ENCODE measurements around the gene ANKS1A.
"Not testable (repeated sequence)": the region's sequence is repeated elsewhere in the genome, so short reads cannot be mapped to it uniquely, and the experiment has no call there.

The ANKS1A gene

GRCh38 chr6:34888874-34889555, at the start of gene ANKS1A:
Gene ANKS1A, plus strand, starts transcription at chr6:34889255. Its CDS starts 148 bp downstream, at chr6:34889403.
- DNase-seq (ENCODE audit: low read depth), result peak; percentile 87

DNA sequence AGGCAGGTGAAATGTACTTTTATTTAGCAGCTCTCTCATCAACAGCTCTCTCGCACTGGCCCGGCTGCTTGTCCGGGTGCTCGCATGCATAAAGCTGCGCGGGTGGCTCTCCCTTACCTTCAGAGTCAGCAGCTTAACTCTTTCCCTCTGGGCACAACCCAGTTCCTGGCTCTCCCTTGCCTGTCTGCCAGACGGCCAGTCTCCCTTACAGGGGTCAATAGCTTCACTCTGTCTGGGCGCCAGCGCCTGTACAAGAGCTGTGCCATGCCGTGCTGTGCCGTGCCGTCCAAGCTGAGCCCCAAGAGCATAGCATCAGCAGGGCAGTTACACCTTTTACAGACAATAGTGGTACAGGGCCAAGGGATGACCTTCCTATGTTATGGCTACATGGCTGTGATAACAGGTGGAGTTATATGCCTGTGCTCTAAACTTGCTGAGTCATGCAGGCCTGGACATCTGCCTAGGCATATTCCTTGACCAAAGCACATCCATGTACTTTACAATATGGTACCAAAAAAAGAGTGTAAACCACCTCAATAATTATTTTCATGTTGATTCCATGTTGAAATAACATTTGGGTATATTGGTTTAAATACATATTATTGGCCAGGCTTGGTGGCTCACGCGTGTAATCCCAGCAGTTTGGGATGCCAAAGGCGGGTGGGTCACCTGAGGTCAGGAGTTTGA, 49.2 kb upstream of the ANKS1A start:
- no peak for DNase-seq (ENCODE audit: low read depth)

- not testable (repeated sequence) for DNase-seq (ENCODE audit: low read depth)
Measured at GRCh38 chr6:34849066-34849465, 40.0 kb upstream of the ANKS1A start.

- no peak for DNase-seq (ENCODE audit: low read depth)
Measured at GRCh38 chr6:34851361-34851760, 37.7 kb upstream of the ANKS1A start.

DNA sequence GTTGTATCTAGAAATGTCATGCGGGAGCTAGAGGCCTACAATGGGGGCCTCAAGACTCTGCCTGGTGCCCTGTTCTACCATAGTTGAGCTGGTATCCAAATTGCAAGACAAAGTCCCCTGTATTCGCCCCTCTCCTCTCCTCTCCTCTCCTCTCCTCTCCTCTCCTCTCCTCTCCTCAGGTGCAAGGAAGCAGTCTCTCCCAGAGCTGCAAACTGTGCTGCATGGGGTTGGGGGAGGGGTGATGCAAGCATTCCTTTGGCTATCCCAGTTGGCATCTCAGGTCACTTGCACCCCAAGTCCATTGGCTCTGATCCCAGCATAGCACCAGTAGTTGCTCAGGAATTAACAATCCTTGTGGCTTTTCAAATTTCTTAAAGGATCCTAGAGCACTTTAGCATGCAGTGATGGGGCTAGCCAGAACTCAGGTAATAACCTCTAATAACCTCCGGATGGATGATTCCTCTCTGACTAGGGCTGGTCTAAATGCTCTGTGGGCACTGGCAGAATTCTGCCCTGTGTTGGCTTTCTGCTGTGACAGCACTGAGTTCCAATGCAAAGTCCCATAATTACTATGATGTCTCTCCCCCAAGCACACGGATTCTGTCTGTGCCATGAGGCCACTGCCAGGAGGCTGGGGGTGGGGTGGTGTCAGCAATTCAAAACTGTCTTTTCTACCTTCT, 36.5 kb upstream of the ANKS1A start:
- DNase-seq (ENCODE audit: low read depth), result no peak

- no peak for DNase-seq (ENCODE audit: low read depth)
Measured at GRCh38 chr6:34855463-34855862, 33.6 kb upstream of the ANKS1A start.

DNA sequence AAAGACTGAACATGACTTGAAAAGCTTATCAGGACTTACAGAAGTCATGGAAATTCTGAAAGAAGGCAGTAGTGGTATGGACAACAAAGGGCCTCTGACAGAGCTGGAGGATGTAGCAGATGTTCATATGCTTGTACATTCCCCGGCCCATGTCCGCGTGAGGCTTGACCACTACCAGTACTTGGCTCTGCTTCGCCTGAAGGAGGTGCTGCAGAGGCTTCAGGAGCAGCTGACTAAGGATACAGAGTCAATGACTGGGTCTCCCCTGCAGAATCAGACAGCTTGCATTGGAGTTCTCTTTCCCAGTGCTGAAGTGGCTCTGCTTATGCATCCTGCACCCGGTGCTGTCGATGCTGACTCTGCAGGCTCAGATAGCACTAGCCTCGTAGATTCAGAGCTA, 30.4 kb upstream of the ANKS1A start:
- DNase-seq (ENCODE audit: low read depth), result no peak

GRCh38 chr6:34859951-34860350, 29.1 kb upstream of the ANKS1A start:
- DNase-seq (ENCODE audit: low read depth), result no peak

GRCh38 chr6:34860776-34861175, 28.3 kb upstream of the ANKS1A start:
- no peak for DNase-seq (ENCODE audit: low read depth)

DNA sequence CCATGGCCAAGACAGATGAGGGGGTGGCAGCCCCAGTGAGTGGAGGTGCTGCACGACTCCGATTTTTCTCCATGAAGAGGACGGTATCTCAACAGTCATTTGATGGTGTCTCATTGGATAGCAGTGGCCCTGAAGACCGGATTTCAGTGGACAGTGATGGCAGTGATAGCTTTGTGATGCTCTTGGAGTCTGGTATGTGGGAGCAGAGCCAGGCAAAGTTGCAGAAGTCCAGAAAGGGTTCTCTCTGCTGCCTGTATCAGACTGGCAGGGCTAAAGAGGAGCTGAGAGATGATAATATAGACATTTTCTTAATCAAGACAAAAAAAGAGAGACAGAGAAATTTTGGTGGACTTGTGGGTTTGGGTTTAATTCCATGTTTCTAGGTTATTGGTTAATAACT, 25.0 kb upstream of the ANKS1A start:
- no peak for DNase-seq (ENCODE audit: low read depth)

- no peak for DNase-seq (ENCODE audit: low read depth)
Measured at GRCh38 chr6:34865107-34865506, 23.9 kb upstream of the ANKS1A start.

GRCh38 chr6:34866509-34866908, 22.5 kb upstream of the ANKS1A start:
- no peak for DNase-seq (ENCODE audit: low read depth)

- DNase-seq (ENCODE audit: low read depth), result no peak
Measured at GRCh38 chr6:34867484-34867883, 21.6 kb upstream of the ANKS1A start.

DNA sequence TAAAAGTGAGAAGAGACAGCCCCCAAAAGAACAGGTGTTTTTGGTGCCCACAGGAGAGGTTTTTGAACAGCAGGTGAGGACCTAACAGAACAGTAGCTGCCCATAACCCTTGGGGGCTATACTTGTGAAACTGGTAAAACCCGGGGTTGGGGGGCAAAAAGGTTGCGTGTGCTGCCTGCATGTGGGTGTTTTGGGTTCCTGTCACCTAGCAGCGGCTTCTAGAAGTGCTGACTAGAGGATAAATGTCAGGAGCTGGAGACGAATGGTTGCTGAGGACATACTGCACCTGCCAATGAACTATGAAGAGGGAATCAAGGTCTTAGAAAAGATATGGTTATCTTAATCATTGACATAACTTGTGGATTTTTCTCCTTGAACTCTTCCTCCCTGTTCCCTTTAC, 17.2 kb upstream of the ANKS1A start:
- no peak for DNase-seq (ENCODE audit: low read depth)

DNA sequence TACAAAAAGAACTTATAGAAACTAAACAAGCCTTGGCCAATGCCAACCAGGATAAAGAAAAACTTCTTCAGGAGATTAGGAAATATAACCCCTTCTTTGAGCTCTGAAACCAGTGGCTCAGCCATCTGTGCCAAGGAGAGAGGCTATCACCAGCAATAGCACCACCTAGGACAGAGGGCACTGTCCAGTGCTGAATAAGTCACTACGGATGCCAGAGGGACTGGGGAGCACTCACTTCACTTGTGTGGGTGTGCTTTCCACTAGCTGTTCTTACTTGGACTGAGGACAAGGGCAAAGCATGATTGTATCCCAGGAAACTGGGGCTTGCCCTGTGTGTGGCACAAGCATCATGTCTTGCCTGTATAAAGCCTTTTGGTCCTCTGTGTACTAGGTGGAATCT, 16.7 kb upstream of the ANKS1A start:
- DNase-seq (ENCODE audit: low read depth), result no peak

DNA sequence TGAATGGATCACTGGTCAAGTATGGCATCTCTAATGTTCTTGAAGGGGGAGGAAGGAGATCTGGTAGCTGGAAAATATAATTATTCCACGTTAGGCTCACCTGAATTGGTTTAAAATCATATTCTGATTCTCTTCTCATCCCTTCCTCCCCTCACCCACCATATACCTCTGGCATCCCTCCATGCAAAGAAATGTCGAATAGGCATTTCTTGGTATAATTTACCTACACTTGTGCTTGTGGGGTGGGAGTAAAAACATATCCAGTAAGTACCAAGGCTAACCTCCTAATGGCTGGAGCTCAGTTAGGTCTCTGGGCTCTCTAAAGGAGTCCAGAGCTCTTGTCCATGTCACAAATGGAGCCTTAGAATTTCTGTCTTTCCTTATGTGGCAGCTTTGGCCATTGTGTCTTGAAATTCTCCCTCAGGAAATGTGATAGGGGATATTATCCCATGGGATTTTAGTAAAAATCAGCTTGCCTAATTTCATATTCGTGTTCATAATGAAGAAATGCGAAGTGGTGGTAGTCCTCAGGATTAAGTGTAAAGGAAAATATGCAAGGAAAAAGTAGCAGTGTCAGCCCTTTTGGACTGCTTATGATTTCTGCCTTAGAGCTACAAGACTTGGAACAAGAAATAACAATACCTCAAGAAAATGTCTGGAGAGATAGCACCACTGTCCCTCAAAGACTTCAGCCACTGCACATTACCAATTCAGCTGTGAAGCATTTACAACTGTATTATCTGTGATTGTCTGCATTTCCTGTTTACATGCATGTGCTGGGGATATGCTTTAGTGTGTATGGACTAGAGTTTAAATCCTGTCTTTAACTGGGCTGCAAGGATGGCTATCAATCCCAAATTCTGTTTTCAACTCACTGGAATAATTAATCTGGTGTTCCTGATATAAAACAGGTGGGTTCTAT, 13.5 kb upstream of the ANKS1A start:
- no peak for DNase-seq (ENCODE audit: low read depth)

GRCh38 chr6:34876472-34876871, 12.6 kb upstream of the ANKS1A start:
- no peak for DNase-seq (ENCODE audit: low read depth)

- DNase-seq (ENCODE audit: low read depth), result no peak
Measured at GRCh38 chr6:34877259-34877658, 11.8 kb upstream of the ANKS1A start.

DNA sequence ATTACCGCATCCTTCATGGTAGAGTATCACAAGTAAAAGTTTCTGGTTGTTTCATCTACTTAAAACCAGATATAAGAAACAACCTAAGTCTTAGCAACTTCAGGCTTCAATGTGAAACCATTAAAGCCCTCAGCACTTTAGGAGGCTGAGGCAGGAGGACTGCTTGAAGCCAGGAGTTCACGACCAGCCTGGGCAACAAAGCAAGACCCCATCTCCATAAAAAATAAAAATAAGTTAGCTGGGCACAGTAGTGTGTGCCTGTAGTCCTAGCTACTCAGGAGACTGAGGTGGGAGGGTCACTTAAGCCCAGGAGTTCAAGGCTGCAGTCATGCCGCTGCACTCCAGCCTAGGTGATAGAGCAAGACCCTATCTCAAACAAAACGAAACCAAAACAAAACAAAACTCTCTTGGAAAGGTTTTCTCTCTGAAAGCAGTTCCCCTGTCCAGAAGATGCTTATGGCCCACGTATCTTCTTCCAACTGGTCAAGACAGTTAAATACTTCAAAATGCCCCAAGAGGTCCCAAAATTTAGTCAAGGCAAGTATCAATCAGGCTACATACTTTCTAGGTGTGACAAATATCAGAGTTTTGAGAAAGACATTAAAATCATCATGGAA, 11.1 kb upstream of the ANKS1A start:
- DNase-seq (ENCODE audit: low read depth), result no peak

- DNase-seq (ENCODE audit: low read depth), result not testable (repeated sequence)
Measured at GRCh38 chr6:34884073-34884472, 5.0 kb upstream of the ANKS1A start.

DNA sequence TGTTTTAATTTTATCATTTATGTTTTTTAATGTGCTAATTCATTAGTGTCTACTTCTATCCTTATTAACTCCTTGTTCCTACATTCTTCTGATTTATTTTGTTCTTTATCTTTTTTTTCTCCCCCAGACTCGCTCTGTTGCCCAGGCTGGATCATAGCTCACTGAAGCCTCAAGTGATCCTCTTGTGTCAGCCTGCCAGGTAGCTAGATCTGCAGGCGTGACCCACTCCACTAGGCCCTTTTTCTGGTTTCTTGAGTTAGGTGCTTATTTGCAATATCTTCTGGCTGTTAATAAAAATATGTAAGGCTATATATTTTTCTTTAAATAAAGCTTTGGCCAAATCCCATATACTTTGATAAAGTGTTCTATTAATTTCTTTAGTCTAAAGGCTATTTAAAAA, 4.1 kb upstream of the ANKS1A start:
- no peak for DNase-seq (ENCODE audit: low read depth)

DNA sequence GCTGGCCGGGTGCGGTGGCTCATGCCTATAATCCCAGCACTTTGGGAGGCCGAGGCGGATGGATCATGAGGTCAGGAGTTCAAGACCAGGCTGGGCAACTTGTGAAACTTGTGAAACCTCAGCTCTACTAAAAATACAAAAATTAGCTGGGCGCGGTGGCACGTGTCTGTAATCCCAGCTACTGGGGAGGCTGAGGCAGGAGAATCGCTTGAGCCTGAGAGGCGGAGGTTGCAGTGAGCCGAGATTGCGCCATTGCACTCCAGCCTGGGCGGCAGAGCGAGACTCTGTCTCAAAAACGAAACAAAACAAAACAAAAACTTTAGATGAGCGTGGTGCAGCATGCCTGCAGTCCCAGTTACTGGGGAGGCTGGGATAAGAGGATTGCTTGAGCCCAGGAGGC, 3.2 kb upstream of the ANKS1A start:
- not testable (repeated sequence) for DNase-seq (ENCODE audit: low read depth)
